ENCODE results near the gene ATP1B3. TPM values are rescaled to one million over a fixed set of nuclear protein-coding genes. Genes with fewer than 3 reads are reported as not detected.

The ATP1B3 gene
- total RNA-seq, 2 donors from 2014 or later: 13.2 to 28.0 TPM

GRCh38 chr3:141835557-141836229 is 40.8 kb upstream of the ATP1B3 start:
- Histone ChIP-seq H3K27me3 (no peaks in the 10 kb centered on the region), H3K9me3 (no peaks in the 10 kb centered on the region), H3K27ac (no peak overlapping the region), H3K36me3 (replicated peaks in 1 of 2; ENCODE audit: insufficient read depth in 1 of 2, low read depth in 2 of 2) (no peaks in the 10 kb centered on the region), H3K4me3 (no peak overlapping the region), H3K4me1 (no peaks in the 10 kb centered on the region)
- DNase-seq (no peak), ATAC-seq (no peak)
- no peak for TF ChIP-seq CTCF (IDR thresholded peaks at IDR 0.05)
- no peak for TF ChIP-seq POLR2A (IDR thresholded peaks at IDR 0.05)
- 89% methylated on average over 15 of the region's 15 CpGs for WGBS, 2 donors
- intact Hi-C loops (cut with DNase I): no loop called here

- TF ChIP-seq CTCF (IDR thresholded peaks at IDR 0.05): no peak
- TF ChIP-seq POLR2A (IDR thresholded peaks at IDR 0.05): no peak
- Histone ChIP-seq H3K36me3 (replicated peaks in 1 of 2; ENCODE audit: insufficient read depth in 1 of 2, low read depth in 2 of 2) (no peaks in the 10 kb centered on the region), H3K27ac (no peak overlapping the region), H3K27me3 (no peaks in the 10 kb centered on the region), H3K4me1 (no peaks in the 10 kb centered on the region), H3K9me3 (no peaks in the 10 kb centered on the region), H3K4me3 (no peak overlapping the region)
- no peak for ATAC-seq
- intact Hi-C loops (cut with DNase I): no loop called here
- no peak for DNase-seq
These were observed 37.1 kb upstream of the ATP1B3 start for GRCh38 chr3:141839389-141839788.

GRCh38 chr3:141840737-141841544 is 35.5 kb upstream of the ATP1B3 start:
- DNase-seq (no peak), ATAC-seq (no peak)
- intact Hi-C loops (cut with DNase I): no loop called here
- H3K4me1 ChIP-seq: no peaks in the 10 kb centered on the region
- no peaks in the 10 kb centered on the region for H3K27me3 ChIP-seq
- 49 to 64% methylated on average over 6 of the region's 6 CpGs for WGBS, 2 donors
- no peaks in the 10 kb centered on the region for H3K9me3 ChIP-seq
- TF ChIP-seq POLR2A (IDR thresholded peaks at IDR 0.05): no peak
- TF ChIP-seq CTCF (IDR thresholded peaks at IDR 0.05): no peak
- H3K36me3 ChIP-seq (replicated peaks in 1 of 2; ENCODE audit: insufficient read depth in 1 of 2, low read depth in 2 of 2): no peaks in the 10 kb centered on the region
- no peak overlapping the region for H3K4me3 ChIP-seq
- no peak overlapping the region for H3K27ac ChIP-seq

- no peak for DNase-seq
- Histone ChIP-seq H3K4me1 (no peaks in the 10 kb centered on the region), H3K4me3 (no peak overlapping the region), H3K9me3 (no peaks in the 10 kb centered on the region), H3K27ac (no peak overlapping the region), H3K27me3 (no peaks in the 10 kb centered on the region), H3K36me3 (replicated peaks in 1 of 2; ENCODE audit: insufficient read depth in 1 of 2, low read depth in 2 of 2) (no peaks in the 10 kb centered on the region)
- TF ChIP-seq CTCF (IDR thresholded peaks at IDR 0.05) (no peak), POLR2A (IDR thresholded peaks at IDR 0.05) (no peak)
- intact Hi-C loops (cut with DNase I): no loop called here
- WGBS, 2 donors: 91 to 100% methylated on average over 1 of the region's 1 CpG
- no peak for ATAC-seq
These were observed 32.3 kb upstream of the ATP1B3 start for GRCh38 chr3:141844108-141844507.
